GM21723 (cell line): ENCODE data around the gene SLC43A3.

ENCODE experiments used
- ATAC-seq: cut with Tn5 transposase; IDR thresholded peaks from one replicate; pipeline ENCODE4 v1.9.1; 2021; ENCODE audit warnings: mild to moderate bottlenecking, moderate library complexity; ENCODE audit not compliant: unreplicated experiment

SLC43A3 gene

GRCh38 chr11:57430952-57431351 lies 4.0 kb upstream of the SLC43A3 start:
- ATAC-seq = no peak

GRCh38 chr11:57429946-57430345 lies 3.0 kb upstream of the SLC43A3 start:
- no peak for ATAC-seq

GRCh38 chr11:57428643-57429042 lies 1.7 kb upstream of the SLC43A3 start:
- no peak for ATAC-seq

- no peak for ATAC-seq
These were observed 784 bp upstream of the SLC43A3 start for GRCh38 chr11:57427727-57428082.

- no peak for ATAC-seq
These were observed 437 bp downstream of the SLC43A3 start for GRCh38 chr11:57426439-57426928.

GRCh38 chr11:57425565-57426438 lies 1.1 kb downstream of the SLC43A3 start:
- ATAC-seq = no peak

GRCh38 chr11:57424792-57425564 lies 1.9 kb downstream of the SLC43A3 start:
- peak; percentile 89 for ATAC-seq

GRCh38 chr11:57424137-57424791 lies 2.7 kb downstream of the SLC43A3 start:
- no peak for ATAC-seq

- no peak for ATAC-seq
These were observed 4.3 kb downstream of the SLC43A3 start for GRCh38 chr11:57422669-57423068.

- ATAC-seq = no peak
These were observed 5.1 kb downstream of the SLC43A3 start for GRCh38 chr11:57421805-57422204.

GRCh38 chr11:57421066-57421465 lies 5.9 kb downstream of the SLC43A3 start:
- ATAC-seq = no peak

GRCh38 chr11:57419146-57419545 lies 7.8 kb downstream of the SLC43A3 start:
- ATAC-seq = no peak

GRCh38 chr11:57418131-57418530 lies 8.8 kb downstream of the SLC43A3 start:
- ATAC-seq = no peak

- ATAC-seq = no peak
These were observed 9.9 kb downstream of the SLC43A3 start for GRCh38 chr11:57417056-57417455.

GRCh38 chr11:57416436-57416835 lies 10.5 kb downstream of the SLC43A3 start:
- no peak for ATAC-seq

GRCh38 chr11:57414612-57415212 lies 12.2 kb downstream of the SLC43A3 start:
- no peak for ATAC-seq

- no peak for ATAC-seq
These were observed 13.2 kb downstream of the SLC43A3 start for GRCh38 chr11:57413681-57414080.

GRCh38 chr11:57410287-57410686 lies 16.6 kb downstream of the SLC43A3 start:
- no peak for ATAC-seq

- ATAC-seq = no peak
These were observed 17.4 kb downstream of the SLC43A3 start for GRCh38 chr11:57409321-57410100.

- no peak for ATAC-seq
These were observed 18.1 kb downstream of the SLC43A3 start for GRCh38 chr11:57408771-57409170.
